K562 (cell line): ENCODE data around the gene NYAP1. TPM values are rescaled to one million over a fixed set of nuclear protein-coding genes. Genes with fewer than 3 reads are reported as not detected.

Experiments
- CC2D1A ChIP-seq: fragments of 450-650 bp; IDR thresholded peaks from 2 replicates; pipeline ENCODE4 v1.6.1; 2017; ENCODE audit warnings: mild to moderate bottlenecking
- CEBPB ChIP-seq: fragments of 450-650 bp; IDR thresholded peaks from 2 replicates; pipeline ENCODE4 v1.6.1; 2016; ENCODE audit warnings: missing genetic modification characterization, missing compliant biosample characterization
- CTCFL ChIP-seq: IDR thresholded peaks from 2 replicates; pipeline ENCODE4 v1.6.1; 2011; ENCODE audit warnings: borderline replicate concordance, low read depth, mild to moderate bottlenecking, moderate library complexity, low read length; ENCODE audit not compliant: insufficient read depth, poor library complexity, severe bottlenecking
- DLX4 ChIP-seq: fragments of 250-450 bp; sonication (Bioruptor Pico); IDR thresholded peaks from 2 replicates; pipeline ENCODE4 v1.6.1; 2021; ENCODE audit warnings: mild to moderate bottlenecking
- ETS1 ChIP-seq: conservative IDR thresholded peaks from 2 replicates; pipeline ENCODE4 v1.6.1; 2011; ENCODE audit warnings: low read depth, mild to moderate bottlenecking, low read length; ENCODE audit not compliant: control insufficient read depth
- HMBOX1 ChIP-seq: sonication (generic); IDR thresholded peaks from 2 replicates; pipeline ENCODE4 v1.6.1; 2016
- HMG20B ChIP-seq: fragments of 250-450 bp; sonication (Bioruptor Pico); IDR thresholded peaks from 2 replicates; pipeline ENCODE4 v1.5.0; 2021; ENCODE audit warnings: mild to moderate bottlenecking
- HNRNPL ChIP-seq: fragments of 200-400 bp; formaldehyde crosslinking; IDR thresholded peaks from 2 replicates; pipeline ENCODE4 v1.6.1; 2017; ENCODE audit warnings: low read depth, mild to moderate bottlenecking, low read length
- MYNN ChIP-seq, 2 experiments: sonication (generic); formaldehyde crosslinking in 1 of 2; IDR thresholded peaks; 2 replicates each; pipeline versions ENCODE4 v1.5.0 to v1.6.1; 2016 to 2020; ENCODE audit warnings: antibody characterized with exemption in 1 of 2, missing genetic modification reagents in 1 of 2
- NEUROD1 ChIP-seq: fragments of 150-350 bp; IDR thresholded peaks from 2 replicates; pipeline ENCODE4 v1.6.1; 2014; ENCODE audit warnings: borderline replicate concordance, low read length, low read depth; ENCODE audit not compliant: partially characterized antibody
- OTX1 ChIP-seq: fragments of 450-650 bp; formaldehyde crosslinking; IDR thresholded peaks from 2 replicates; pipeline ENCODE4 v1.4.0; 2022; ENCODE audit warnings: mild to moderate bottlenecking
- SAFB2 ChIP-seq: fragments of 200-400 bp; formaldehyde crosslinking; IDR thresholded peaks from 2 replicates; pipeline ENCODE4 v1.6.1; 2018; ENCODE audit warnings: borderline replicate concordance, low read length, low read depth, moderate library complexity; ENCODE audit not compliant: severe bottlenecking
- SLC30A9 ChIP-seq: fragments of 250-450 bp; sonication (Bioruptor Pico); IDR thresholded peaks from 2 replicates; pipeline ENCODE4 v1.8.0; 2022; ENCODE audit warnings: mild to moderate bottlenecking, moderate library complexity
- SMAD2 ChIP-seq: fragments of 150-350 bp; IDR thresholded peaks from 2 replicates; pipeline ENCODE4 v1.6.1; 2014; ENCODE audit warnings: low read depth, mild to moderate bottlenecking, low read length
- SPI1 ChIP-seq: IDR thresholded peaks from 2 replicates; pipeline ENCODE4 v1.6.1; 2011; ENCODE audit warnings: low read depth, low read length, control low read depth, borderline replicate concordance
- SRSF1 ChIP-seq: fragments of 200-400 bp; formaldehyde crosslinking; IDR thresholded peaks from 2 replicates; pipeline ENCODE4 v1.6.1; 2017; ENCODE audit warnings: mild to moderate bottlenecking, low read depth, low read length, moderate library complexity
- TBL1XR1 ChIP-seq, 2 experiments: IDR thresholded peaks; 2 replicates each; pipeline ENCODE4 v1.6.1; 2012; ENCODE audit warnings: improper control_type of control experiment in 2 of 2, low read length in 2 of 2, mild to moderate bottlenecking in 1 of 2
- TCF15 ChIP-seq: fragments of 250-450 bp; sonication (Bioruptor Pico); IDR thresholded peaks from 2 replicates; pipeline ENCODE4 v1.8.0; 2022; ENCODE audit warnings: moderate library complexity, mild to moderate bottlenecking, inconsistent platforms
- ZFP36 ChIP-seq: fragments of 150-350 bp; IDR thresholded peaks from 2 replicates; pipeline ENCODE4 v1.6.1; 2018; ENCODE audit warnings: low read length, low read depth; ENCODE audit not compliant: partially characterized antibody
- ZNF740 ChIP-seq, 3 experiments: fragments of 200-800 bp in 1 of 3; sonication (Bioruptor generic) in 1 of 3; sonication (generic) in 1 of 3; formaldehyde crosslinking in 1 of 3; IDR thresholded peaks; 2 replicates each; pipeline versions ENCODE4 v1.6.1 to v1.8.0; 2016 to 2022; ENCODE audit warnings: mild to moderate bottlenecking in 2 of 3, missing compliant biosample characterization in 2 of 3, missing genetic modification characterization in 2 of 3, missing genetic modification reagents in 1 of 3
- polyA plus RNA-seq, 8 experiments: library from polyadenylated mRNA; depleted of rRNA in 4 of 8; stranded (reverse) in 5 of 8; unstranded in 3 of 8; fragments of >200 nt; fragmentation: Nextera tagmentation in 2 of 8; fragmentation: Illumina TruSeq in 1 of 8; extraction: Ambion mirVana in 2 of 8; extraction: Trizol in 1 of 8; gene quantifications; 2 replicates each; pipeline versions ENCODE4 v1.2.1 to v1.2.3, GENCODE V29; 2011 to 2014; ENCODE audit warnings: inconsistent platforms in 1 of 8, missing spikeins in 1 of 8
- total RNA-seq, 7 experiments: library from RNA; depleted of rRNA in 6 of 7; stranded (reverse); fragments of >200 nt in 6 of 7; fragmentation: Illumina TruSeq in 2 of 7; extraction: Trizol in 2 of 7; gene quantifications; 2 replicates each; pipeline versions ENCODE4 v1.2.1 to v1.2.3, GENCODE V29; 2011 to 2021; ENCODE audit warnings: low replicate concordance in 1 of 7

The NYAP1 gene
- total and polyA plus RNA-seq, 9 of the 15 experiments (the other 6 are each of a cell fraction or from before 2014, with no cell fraction given), result 0.11 to 0.88 (median 0.22) TPM; not detected in 2

- no peak for TF ChIP-seq SLC30A9 (CRISPR knock-in tag)
- no peak for TF ChIP-seq MYNN (IDR thresholded peaks at IDR 0.05)
- TF ChIP-seq MYNN (CRISPR knock-in tag; IDR thresholded peaks at IDR 0.05), result no peak
- no peak for TF ChIP-seq TBL1XR1 (IDR thresholded peaks at IDR 0.05; ENCODE audit: low read length in 2 of 2)
- no peak for TF ChIP-seq SPI1
- TF ChIP-seq HMBOX1, result no peak
- no peak for TF ChIP-seq SMAD2
- TF ChIP-seq SAFB2, result no peak
- no peak for TF ChIP-seq DLX4 (CRISPR knock-in tag)
- TF ChIP-seq CEBPB (tag), result no peak
- TF ChIP-seq ETS1, result no peak; the same call in 1 of the 2 replicates
- TF ChIP-seq ZNF740 (CRISPR knock-in tag; IDR thresholded peaks at IDR 0.05), result no peak
- TF ChIP-seq ZNF740 (tag; IDR thresholded peaks at IDR 0.05), result no peak
- TF ChIP-seq CTCFL, result no peak
- peak; percentile 84 for TF ChIP-seq NEUROD1
- TF ChIP-seq SRSF1, result no peak
- TF ChIP-seq ZFP36, result no peak
- 0 out of 2 replicates have a peak, but pooled peaks have one; percentile 69 for TF ChIP-seq HNRNPL
- TF ChIP-seq CC2D1A, result peak; percentile 58; the same call in 1 of the 2 replicates
- no peak for TF ChIP-seq TCF15 (CRISPR knock-in tag)
- TF ChIP-seq HMG20B (CRISPR knock-in tag), result no peak
- peak; percentile 91; the same call in 1 of the 2 replicates for TF ChIP-seq OTX1 (CRISPR knock-in tag)
Observed at GRCh38 chr7:100538654-100539435, 55.1 kb downstream of the NYAP1 start, which contains the start of gene AGFG2 (continued).
